Omental fat pad (tissue), 4 donors: ENCODE data around the gene INCENP. TPM values are rescaled to one million over a fixed set of nuclear protein-coding genes. Genes with fewer than 3 reads are reported as not detected.
"Not testable (repeated sequence)": the region's sequence is repeated elsewhere in the genome, so short reads cannot be mapped to it uniquely, and the experiment has no call there.

ENCODE experiments used
- ATAC-seq: fragments of 150-250 bp; one replicate; pipeline ENCODE4 v1.9.1; 2016; ENCODE audit warnings: mild to moderate bottlenecking, moderate library complexity; ENCODE audit not compliant: low FRiP score
- DNase-seq: peaks from one replicate; pipeline ENCODE4 v3.0.0-alpha.2; 2019; ENCODE audit warnings: low spot score
- CTCF ChIP-seq, 3 donors: fragments of 450-650 bp; IDR thresholded peaks; one replicate each; pipeline ENCODE4 v1.5.1; 2016 to 2017; ENCODE audit warnings: antibody characterized with exemption in 3 of 3, mild to moderate bottlenecking in 3 of 3, moderate library complexity in 2 of 3
- total RNA-seq, 4 donors: library from RNA; depleted of rRNA; stranded (reverse); fragments of >200 nt; gene quantifications; one replicate each; pipeline ENCODE4 v1.1.0, GENCODE V29; 2016

INCENP gene
- 10 to 100 TPM in 2 of 4 donors, 1 to 10 TPM in 2; 8.0 to 19.1 (median 12.9) TPM for total RNA-seq

DNA sequence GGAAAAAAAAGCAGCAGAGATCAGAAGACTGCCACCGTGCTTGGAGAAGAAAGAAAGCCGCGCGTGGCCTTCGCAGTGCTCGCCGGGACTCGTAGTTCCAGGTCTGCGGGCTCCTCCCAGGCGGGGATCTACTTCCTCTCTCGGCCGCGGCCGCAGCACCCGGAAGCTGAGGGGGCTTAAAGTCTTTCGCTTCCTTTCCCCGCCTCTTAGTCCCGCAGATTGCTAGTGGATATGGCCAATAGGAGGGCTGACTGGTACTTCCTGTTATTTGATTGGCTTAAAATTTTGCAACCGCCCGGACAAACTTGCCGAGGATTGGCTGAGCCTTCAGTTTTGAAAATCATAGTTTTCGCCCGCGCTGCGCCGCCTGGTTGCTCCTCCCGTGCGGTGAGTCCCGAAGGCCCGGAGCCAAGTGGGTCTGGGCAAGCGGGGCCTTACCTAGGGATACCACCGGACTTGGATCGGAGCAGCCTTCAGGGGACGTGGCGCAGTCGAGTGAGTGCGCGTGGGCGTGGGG lies at the start of gene INCENP:
Gene INCENP (plus strand): TSS at position 343 of the 517 bp plus-strand sequence. CDS start 4,151 bp downstream, outside the sequence.
- ATAC-seq, result peak; percentile 98
- TF ChIP-seq CTCF (IDR thresholded peaks at IDR 0.05), result no peak
- DNase-seq, result peak; percentile 78

GRCh38 chr11:62075438-62075837 lies 48.4 kb upstream of the INCENP start:
- TF ChIP-seq CTCF (IDR thresholded peaks at IDR 0.05), result no peak
- DNase-seq, result no peak
- ATAC-seq, result no peak

DNA sequence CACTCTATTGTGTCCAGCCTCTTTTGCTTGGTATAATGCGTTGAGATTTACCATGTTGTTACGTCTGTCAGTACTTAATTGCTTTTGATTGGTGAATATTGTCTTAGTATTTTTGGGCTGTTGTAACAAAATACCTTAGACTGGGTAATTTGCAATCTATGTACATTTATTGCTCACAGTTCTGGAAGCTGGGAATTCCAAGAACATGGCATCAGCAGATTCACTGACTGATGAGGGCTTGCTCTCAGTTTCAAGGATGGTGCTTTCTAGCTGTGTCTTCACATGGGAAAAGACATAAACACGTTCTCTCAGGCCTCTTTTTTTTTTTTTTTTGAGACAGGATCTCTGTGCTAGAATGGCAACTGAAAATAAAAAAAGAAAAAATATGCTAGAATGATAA lies 46.7 kb upstream of the INCENP start:
- no peak for TF ChIP-seq CTCF (IDR thresholded peaks at IDR 0.05)
- DNase-seq (no peak), ATAC-seq (no peak)

- DNase-seq (peak; percentile 70), ATAC-seq (peak; percentile 95)
Observed at GRCh38 chr11:62081378-62082291, 42.2 kb upstream of the INCENP start.

DNA sequence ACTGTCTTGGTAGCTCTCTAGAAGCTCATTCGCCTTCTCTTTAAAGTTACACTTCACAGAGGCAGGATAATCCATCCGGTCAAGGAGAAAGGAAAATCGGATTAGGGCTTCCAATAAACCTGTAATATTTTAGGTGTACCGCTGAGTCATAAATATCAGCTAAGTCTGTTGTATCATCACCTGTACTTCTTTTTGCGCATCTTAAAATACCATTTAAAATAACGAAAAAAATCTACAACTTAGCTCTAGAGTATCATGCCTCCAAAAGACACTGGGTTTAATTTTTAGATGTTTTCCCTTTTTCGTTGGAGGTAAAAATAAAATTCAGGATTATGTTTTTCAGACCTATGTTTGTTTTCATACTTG lies 41.5 kb upstream of the INCENP start:
- ATAC-seq, result no peak
- TF ChIP-seq CTCF (IDR thresholded peaks at IDR 0.05), result no peak
- no peak for DNase-seq

More at GRCh38 chr11:62081378-62082291, 42.2 kb upstream of the INCENP start:
- TF ChIP-seq CTCF (IDR thresholded peaks at IDR 0.05), result peak in 2 of 3 donors; percentile 74 to 88

DNA sequence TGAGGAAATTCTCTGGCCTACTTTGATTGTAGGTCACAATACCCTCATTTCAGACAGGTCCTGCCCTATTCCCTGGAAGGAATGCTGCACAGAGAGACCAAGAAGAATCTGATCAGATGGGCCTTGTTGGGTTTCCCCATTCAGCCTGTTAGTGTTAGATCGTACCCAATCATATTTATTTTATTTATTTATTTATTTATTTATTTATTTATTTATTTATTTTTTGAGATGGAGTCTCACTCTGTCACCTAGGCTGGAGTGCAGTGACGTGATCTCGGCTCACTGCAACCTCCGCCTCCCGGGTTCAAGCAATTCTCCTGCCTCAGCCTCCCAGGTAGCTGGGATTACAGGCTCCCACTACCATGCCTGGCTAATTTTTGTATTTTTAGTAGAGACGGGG lies 39.0 kb upstream of the INCENP start:
- not testable (repeated sequence) for DNase-seq, ATAC-seq

DNA sequence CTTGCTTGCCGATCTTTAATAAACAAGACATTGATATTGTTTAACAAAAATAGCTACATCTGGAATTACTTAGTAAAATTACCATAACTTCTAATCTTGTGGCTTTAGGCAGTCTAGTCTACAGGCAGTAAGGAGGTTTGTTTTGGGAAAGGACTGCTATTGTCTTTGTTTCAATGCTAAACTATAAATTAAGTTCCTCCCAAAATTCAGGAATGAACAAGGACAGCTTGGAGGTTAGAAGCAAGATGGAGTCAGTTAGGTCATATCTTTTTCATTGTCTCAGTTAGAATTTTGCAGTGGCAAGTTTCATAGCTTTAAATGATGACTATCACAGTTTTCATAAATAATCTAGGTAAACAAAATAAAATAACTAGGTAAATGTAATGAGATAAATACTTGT lies 36.1 kb upstream of the INCENP start:
- no peak for TF ChIP-seq CTCF (IDR thresholded peaks at IDR 0.05)
- no peak for ATAC-seq
- no peak for DNase-seq
